ENCODE measurements around the gene XPO1.

DNA sequence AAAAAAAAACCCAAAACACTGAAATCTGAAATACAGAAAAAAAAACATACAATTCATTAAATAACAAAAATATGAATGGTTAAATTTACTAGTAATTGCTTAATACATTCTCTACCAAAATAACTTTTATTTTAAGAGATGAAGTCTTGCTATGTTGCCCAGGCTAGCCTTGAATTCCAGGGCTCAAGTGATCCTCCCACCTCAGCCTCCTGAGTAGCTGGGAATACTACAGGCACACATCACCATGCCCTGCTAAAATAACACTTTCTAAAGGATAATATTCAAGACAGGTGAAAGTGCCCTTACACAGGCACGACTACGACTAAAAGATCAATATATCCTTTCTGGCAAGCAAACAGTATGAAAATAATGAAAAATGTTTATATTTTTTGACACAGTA, 76.8 kb downstream of the XPO1 start:
- TF ChIP-seq FOXM1 (IDR thresholded peaks at IDR 0.05; ENCODE audit: borderline replicate concordance, low read depth) (no peak), EGR1 (IDR thresholded peaks at IDR 0.05) (no peak), NFIC (IDR thresholded peaks at IDR 0.05) (no peak), TCF12 (IDR thresholded peaks at IDR 0.05; ENCODE audit: low read depth) (no peak), EP300 (IDR thresholded peaks at IDR 0.05; ENCODE audit: borderline replicate concordance) (no peak), CEBPB (IDR thresholded peaks at IDR 0.05) (no peak)

All from Ishikawa (cell line).